HepG2 (cell line): ENCODE data around the gene KLF6. TPM values are rescaled to one million over a fixed set of nuclear protein-coding genes. Genes with fewer than 3 reads are reported as not detected.

Source experiments
- CCAR2 ChIP-seq: fragments of 200-400 bp; formaldehyde crosslinking; optimal IDR thresholded peaks from 2 replicates; pipeline ENCODE3; 2018; ENCODE audit warnings: low read depth, mild to moderate bottlenecking, low read length, moderate library complexity
- FOXK1 ChIP-seq: sonication (generic); formaldehyde crosslinking; IDR thresholded peaks from 2 replicates; pipeline ENCODE4 v1.4.0; 2020; ENCODE audit warnings: low read depth, missing genetic modification reagents, borderline replicate concordance
- HDAC2 ChIP-seq: sonication (generic); formaldehyde crosslinking; IDR thresholded peaks from 2 replicates; pipeline ENCODE4 v1.4.0; 2020; ENCODE audit warnings: missing genetic modification reagents
- KDM5A ChIP-seq: fragments of 200-600 bp; sonication (generic); IDR thresholded peaks from 2 replicates; pipeline ENCODE4 v1.7.0; 2018; ENCODE audit warnings: antibody characterized with exemption, mild to moderate bottlenecking, low read length, borderline replicate concordance
- NFIC ChIP-seq: IDR thresholded peaks from 2 replicates; pipeline ENCODE4 v1.6.1; 2012; ENCODE audit warnings: mild to moderate bottlenecking, low read length, inconsistent platforms
- PCBP2 ChIP-seq: fragments of 200-400 bp; formaldehyde crosslinking; optimal IDR thresholded peaks from 2 replicates; pipeline ENCODE3; 2018; ENCODE audit warnings: low read length, low read depth; ENCODE audit not compliant: poor library complexity, severe bottlenecking
- RARA ChIP-seq: IDR thresholded peaks from 2 replicates; pipeline ENCODE4 v1.6.1; 2016; ENCODE audit warnings: missing genetic modification reagents, missing compliant biosample characterization
- RNF2 ChIP-seq: fragments of 450-650 bp; conservative IDR thresholded peaks from 2 replicates; pipeline ENCODE4 v1.6.1; 2016; ENCODE audit warnings: low read depth
- TAF1 ChIP-seq: sonication (generic); formaldehyde crosslinking; IDR thresholded peaks from 2 replicates; pipeline ENCODE4 v1.4.0; 2020; ENCODE audit warnings: missing genetic modification reagents
- ZBTB20 ChIP-seq: sonication (generic); formaldehyde crosslinking; IDR thresholded peaks from 2 replicates; pipeline ENCODE4 v1.8.1; 2023; ENCODE audit warnings: missing genetic modification reagents, low read depth, mild to moderate bottlenecking, borderline replicate concordance
- ZNF235 ChIP-seq: sonication (generic); formaldehyde crosslinking; IDR thresholded peaks from 2 replicates; pipeline ENCODE4 v1.8.1; 2023; ENCODE audit warnings: mild to moderate bottlenecking, missing genetic modification reagents, borderline replicate concordance
- ZNF598 ChIP-seq: sonication (generic); formaldehyde crosslinking; IDR thresholded peaks from 2 replicates; pipeline ENCODE4 v1.5.1; 2020; ENCODE audit warnings: mild to moderate bottlenecking, missing genetic modification reagents, borderline replicate concordance
- ZNF724P ChIP-seq: sonication (generic); formaldehyde crosslinking; IDR thresholded peaks from 2 replicates; pipeline ENCODE4 v1.8.0; 2022; ENCODE audit warnings: missing genetic modification reagents, borderline replicate concordance
- ZNF75D ChIP-seq: sonication (generic); formaldehyde crosslinking; IDR thresholded peaks from 2 replicates; pipeline ENCODE4 v1.8.1; 2023; ENCODE audit warnings: missing genetic modification reagents, mild to moderate bottlenecking, borderline replicate concordance
- ZNF766 ChIP-seq: sonication (generic); formaldehyde crosslinking; IDR thresholded peaks from 2 replicates; pipeline ENCODE4 v1.5.0; 2020; ENCODE audit warnings: missing genetic modification reagents, borderline replicate concordance
- ZNF879 ChIP-seq: sonication (generic); formaldehyde crosslinking; IDR thresholded peaks from 2 replicates; pipeline ENCODE4 v1.8.1; 2023; ENCODE audit warnings: missing genetic modification reagents
- polyA plus RNA-seq, 8 experiments: library from polyadenylated mRNA; depleted of rRNA in 3 of 8; stranded (reverse) in 7 of 8; unstranded in 1 of 8; fragments of >200 nt; fragmentation: Illumina TruSeq in 4 of 8; extraction: Trizol in 4 of 8; gene quantifications; 2 replicates each; pipeline versions ENCODE4 v1.2.1 to v1.2.3, GENCODE V29; 2011 to 2016; ENCODE audit warnings: low read depth in 4 of 8, missing spikeins in 1 of 8, mixed read lengths in 1 of 8; ENCODE audit not compliant: insufficient read depth in 1 of 8
- total RNA-seq, 5 experiments: library from RNA; depleted of rRNA; stranded (reverse); fragments of >200 nt; fragmentation: Illumina TruSeq; extraction: Trizol; gene quantifications; 2 replicates each; pipeline ENCODE4 v1.2.3, GENCODE V29; 2016; ENCODE audit warnings: low read depth in 1 of 5
- TF ChIP-seq, protein P1 (sequence below), 2 experiments: sonication (generic) in 1 of 2; formaldehyde crosslinking in 1 of 2; IDR thresholded peaks; 2 replicates each; pipeline versions ENCODE4 v1.6.1 to v1.9.0; 2014 to 2022; ENCODE audit warnings: antibody characterized with exemption in 1 of 2, borderline replicate concordance in 1 of 2, inconsistent platforms in 1 of 2, low read depth in 1 of 2, missing genetic modification reagents in 1 of 2
- TF ChIP-seq, protein P2 (sequence below): sonication (generic); formaldehyde crosslinking; IDR thresholded peaks from 2 replicates; pipeline ENCODE4 v1.5.0; 2020; ENCODE audit warnings: mild to moderate bottlenecking, missing genetic modification reagents

KLF6 gene
- total and polyA plus RNA-seq, 2 of the 13 experiments (the other 11 are each of a cell fraction or from before 2014, with no cell fraction given), result 27.0 to 71.9 TPM

DNA sequence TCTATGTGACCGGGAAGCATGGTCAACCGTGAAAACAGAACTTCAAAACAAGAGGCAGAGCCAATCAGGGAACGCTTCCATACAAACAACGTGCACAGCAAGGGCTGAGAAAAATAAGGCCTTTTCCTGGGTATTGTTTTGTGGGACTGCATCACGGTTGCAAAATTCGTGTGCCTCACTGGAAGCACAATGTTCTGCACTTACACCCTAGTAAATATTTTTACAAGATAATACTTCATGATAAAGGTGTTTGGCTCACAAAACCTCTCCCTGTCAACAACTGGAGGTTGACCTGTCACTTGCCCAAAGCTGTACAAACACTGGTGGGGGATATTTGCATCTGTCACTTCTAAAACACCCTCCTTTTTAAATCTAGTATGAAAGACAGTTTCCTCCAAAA lies 37.0 kb downstream of the KLF6 start (continued):
- TF ChIP-seq, protein P1, sequence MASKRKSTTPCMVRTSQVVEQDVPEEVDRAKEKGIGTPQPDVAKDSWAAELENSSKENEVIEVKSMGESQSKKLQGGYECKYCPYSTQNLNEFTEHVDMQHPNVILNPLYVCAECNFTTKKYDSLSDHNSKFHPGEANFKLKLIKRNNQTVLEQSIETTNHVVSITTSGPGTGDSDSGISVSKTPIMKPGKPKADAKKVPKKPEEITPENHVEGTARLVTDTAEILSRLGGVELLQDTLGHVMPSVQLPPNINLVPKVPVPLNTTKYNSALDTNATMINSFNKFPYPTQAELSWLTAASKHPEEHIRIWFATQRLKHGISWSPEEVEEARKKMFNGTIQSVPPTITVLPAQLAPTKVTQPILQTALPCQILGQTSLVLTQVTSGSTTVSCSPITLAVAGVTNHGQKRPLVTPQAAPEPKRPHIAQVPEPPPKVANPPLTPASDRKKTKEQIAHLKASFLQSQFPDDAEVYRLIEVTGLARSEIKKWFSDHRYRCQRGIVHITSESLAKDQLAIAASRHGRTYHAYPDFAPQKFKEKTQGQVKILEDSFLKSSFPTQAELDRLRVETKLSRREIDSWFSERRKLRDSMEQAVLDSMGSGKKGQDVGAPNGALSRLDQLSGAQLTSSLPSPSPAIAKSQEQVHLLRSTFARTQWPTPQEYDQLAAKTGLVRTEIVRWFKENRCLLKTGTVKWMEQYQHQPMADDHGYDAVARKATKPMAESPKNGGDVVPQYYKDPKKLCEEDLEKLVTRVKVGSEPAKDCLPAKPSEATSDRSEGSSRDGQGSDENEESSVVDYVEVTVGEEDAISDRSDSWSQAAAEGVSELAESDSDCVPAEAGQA (IDR thresholded peaks at IDR 0.05; ENCODE audit: low read depth), result no peak
- TF ChIP-seq, protein P1 (CRISPR knock-in tag; IDR thresholded peaks at IDR 0.05; ENCODE audit: borderline replicate concordance), result no peak
- TF ChIP-seq NFIC, result peak; percentile 49; the same call in 1 of the 2 replicates
- no peak for TF ChIP-seq RNF2
- no peak for TF ChIP-seq ZNF724P (CRISPR knock-in tag)
- no peak for TF ChIP-seq ZBTB20 (CRISPR knock-in tag)
- TF ChIP-seq FOXK1 (CRISPR knock-in tag), result peak; percentile 64; the same call in 1 of the 2 replicates
- no peak for TF ChIP-seq ZNF598 (CRISPR knock-in tag)
- TF ChIP-seq HDAC2, result peak; percentile 71
- TF ChIP-seq RARA (CRISPR knock-in tag), result peak; percentile 79; the same call in 1 of the 2 replicates
- no peak for TF ChIP-seq KDM5A
- TF ChIP-seq, protein P2, sequence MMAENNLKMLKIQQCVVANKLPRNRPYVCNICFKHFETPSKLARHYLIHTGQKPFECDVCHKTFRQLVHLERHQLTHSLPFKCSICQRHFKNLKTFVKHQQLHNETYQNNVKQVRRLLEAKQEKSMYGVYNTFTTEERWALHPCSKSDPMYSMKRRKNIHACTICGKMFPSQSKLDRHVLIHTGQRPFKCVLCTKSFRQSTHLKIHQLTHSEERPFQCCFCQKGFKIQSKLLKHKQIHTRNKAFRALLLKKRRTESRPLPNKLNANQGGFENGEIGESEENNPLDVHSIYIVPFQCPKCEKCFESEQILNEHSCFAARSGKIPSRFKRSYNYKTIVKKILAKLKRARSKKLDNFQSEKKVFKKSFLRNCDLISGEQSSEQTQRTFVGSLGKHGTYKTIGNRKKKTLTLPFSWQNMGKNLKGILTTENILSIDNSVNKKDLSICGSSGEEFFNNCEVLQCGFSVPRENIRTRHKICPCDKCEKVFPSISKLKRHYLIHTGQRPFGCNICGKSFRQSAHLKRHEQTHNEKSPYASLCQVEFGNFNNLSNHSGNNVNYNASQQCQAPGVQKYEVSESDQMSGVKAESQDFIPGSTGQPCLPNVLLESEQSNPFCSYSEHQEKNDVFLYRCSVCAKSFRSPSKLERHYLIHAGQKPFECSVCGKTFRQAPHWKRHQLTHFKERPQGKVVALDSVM (CRISPR knock-in tag), result no peak
- no peak for TF ChIP-seq PCBP2
- TF ChIP-seq ZNF879 (CRISPR knock-in tag), result no peak
- no peak for TF ChIP-seq CCAR2
- TF ChIP-seq TAF1 (CRISPR knock-in tag), result no peak
- TF ChIP-seq ZNF235 (CRISPR knock-in tag), result no peak
- TF ChIP-seq ZNF766, result no peak
- TF ChIP-seq ZNF75D (CRISPR knock-in tag), result no peak
